K562 (cell line): ENCODE data around the gene NFATC1. TPM values are rescaled to one million over a fixed set of nuclear protein-coding genes. Genes with fewer than 3 reads are reported as not detected.
A peak's percentile ranks its signal among the peaks of the same experiment; 100 is the strongest.

Experiments used
- ATAC-seq: fragments of 200-7000 bp; cut with Tn5 transposase; 3 replicates; pipeline ENCODE4 v1.9.1; 2020; ENCODE audit warnings: moderate library complexity
- BruUV-seq: library from RNA; stranded (reverse); fragments of 400-500 nt; replicated peaks from 2 replicates; lab custom pipeline; 2021; lab: Mats Ljungman, UMichigan
- CTCF ChIA-PET: fragments of 300-600 bp; formaldehyde crosslinking; extraction: SDS; loops from one replicate; lab custom pipeline; 2021; ENCODE audit warnings: low intra/inter-chr PET ratio; lab: Yijun Ruan, JAX
- POLR2A ChIA-PET: fragments of 300-600, 350-650 bp; sonication (Branson Sonifier 250); formaldehyde crosslinking; extraction: SDS; loops from one replicate; lab custom pipeline; 2021; ENCODE audit warnings: antibody characterized with exemption, inconsistent platforms; lab: Yijun Ruan, JAX
- DNase-seq, 4 experiments: peaks; one replicate each; pipeline versions ENCODE4 v3.0.0 to v3.0.0-alpha.2; 2011 to 2018; ENCODE audit warnings: low spot score in 3 of 4, mixed read lengths in 3 of 4; ENCODE audit errors: extremely low read depth in 1 of 4
- FAIRE-seq: peaks from 2 replicates; lab custom pipeline; 2011; peaks lifted over from hg19 to GRCh38; lab: Jason Lieb, UNC
- H2AFZ ChIP-seq: 2 replicates; pipeline ENCODE4 v1.6.0; 2011; ENCODE audit warnings: low read depth, low read length, control low read depth, inconsistent platforms
- H3K27ac ChIP-seq: fragments of 200-600 bp; 3 replicates; pipeline ENCODE4 v1.8.0; 2011; ENCODE audit warnings: low read depth, mild to moderate bottlenecking, control low read depth, inconsistent platforms, low read length, moderate library complexity, mixed read lengths; ENCODE audit errors: extremely low read depth
- H3K27me3 ChIP-seq, 2 experiments: fragments of 300-600 bp in 1 of 2; 2 replicates in 1 of 2; 3 replicates in 1 of 2; pipeline versions ENCODE4 v1.6.0 to v1.8.0; 2011; ENCODE audit warnings: inconsistent platforms in 2 of 2, low read length in 2 of 2, mild to moderate bottlenecking in 1 of 2, mixed read lengths in 1 of 2, moderate library complexity in 1 of 2; ENCODE audit not compliant: control insufficient read depth in 2 of 2, insufficient read depth in 2 of 2
- H3K36me3 ChIP-seq: fragments of 300-600 bp; 3 replicates; pipeline ENCODE4 v1.8.0; 2011; ENCODE audit warnings: mild to moderate bottlenecking, low read length, inconsistent platforms; ENCODE audit not compliant: control insufficient read depth, insufficient read depth
- H3K4me1 ChIP-seq, 2 experiments: fragments of 200-600 bp in 1 of 2; replicated peaks in 1 of 2; 2 replicates in 1 of 2; 3 replicates in 1 of 2; pipeline versions ENCODE4 v1.5.1 to v1.8.0; 2011; ENCODE audit warnings: inconsistent platforms in 2 of 2, low read length in 2 of 2, mild to moderate bottlenecking in 1 of 2, mixed read lengths in 1 of 2, moderate library complexity in 1 of 2; ENCODE audit not compliant: control insufficient read depth in 2 of 2, insufficient read depth in 2 of 2
- H3K4me2 ChIP-seq: 2 replicates; pipeline ENCODE4 v1.6.1; 2011; ENCODE audit warnings: low read length, control low read depth, inconsistent platforms, mixed read lengths; ENCODE audit not compliant: insufficient read depth
- H3K4me3 ChIP-seq: fragments of 200-600 bp; sonication (generic), shearing (Covaris generic); 2 replicates; pipeline ENCODE4 v1.5.1; 2016; ENCODE audit warnings: control low read depth, inconsistent platforms
- H3K79me2 ChIP-seq: fragments of 200-600 bp; 3 replicates; pipeline ENCODE4 v1.8.0; 2011; ENCODE audit warnings: low read length, inconsistent platforms; ENCODE audit not compliant: control insufficient read depth, insufficient read depth
- H3K9ac ChIP-seq, 2 experiments: 2 replicates each; pipeline versions ENCODE4 v1.6.0 to v1.6.1; 2011; ENCODE audit warnings: low read depth in 2 of 2, low read length in 2 of 2, control low read depth in 1 of 2, inconsistent platforms in 1 of 2, mild to moderate bottlenecking in 1 of 2, mixed read lengths in 1 of 2; ENCODE audit not compliant: insufficient read depth in 1 of 2
- H3K9me1 ChIP-seq: one replicate; pipeline ENCODE4 v1.6.0; 2011; ENCODE audit warnings: inconsistent platforms, mild to moderate bottlenecking, low read length, moderate library complexity; ENCODE audit not compliant: control insufficient read depth, insufficient read depth
- H3K9me3 ChIP-seq: replicated peaks from 2 replicates; pipeline ENCODE4 v1.5.1; 2011; ENCODE audit warnings: low read depth, low read length, inconsistent platforms; ENCODE audit not compliant: control insufficient read depth, insufficient read depth
- H4K20me1 ChIP-seq: replicated peaks from 2 replicates; pipeline ENCODE4 v1.6.1; 2011; ENCODE audit warnings: low read length, inconsistent platforms, mixed read lengths; ENCODE audit not compliant: control insufficient read depth, insufficient read depth
- CCNT2 ChIP-seq: IDR thresholded peaks from 2 replicates; pipeline ENCODE4 v1.6.1; 2011; ENCODE audit warnings: borderline replicate concordance, low read depth, mild to moderate bottlenecking, moderate library complexity, mixed read lengths, low read length; ENCODE audit not compliant: insufficient read length; ENCODE audit errors: extremely low read depth
- HDAC1 ChIP-seq, 2 experiments: fragments of 450-650 bp; IDR thresholded peaks; 2 replicates each; pipeline ENCODE4 v1.6.1; 2016 to 2017; ENCODE audit warnings: inconsistent platforms in 1 of 2, mild to moderate bottlenecking in 1 of 2, moderate library complexity in 1 of 2
- KLF1 ChIP-seq: fragments of 450-650 bp; IDR thresholded peaks from 2 replicates; pipeline ENCODE4 v1.6.1; 2016; ENCODE audit warnings: missing genetic modification characterization, missing compliant biosample characterization
- POLR2G ChIP-seq: fragments of 200-400 bp; formaldehyde crosslinking; IDR thresholded peaks from 2 replicates; pipeline ENCODE4 v1.6.1; 2017; ENCODE audit warnings: low read depth, mild to moderate bottlenecking, antibody characterized with exemption, low read length, moderate library complexity
- RBBP5 ChIP-seq: fragments of 200-600 bp; sonication (generic); IDR thresholded peaks from 2 replicates; pipeline ENCODE4 v1.6.1; 2012; ENCODE audit warnings: borderline replicate concordance, mild to moderate bottlenecking, low read length, control low read depth, inconsistent platforms; ENCODE audit not compliant: insufficient read depth, poor library complexity, severe bottlenecking
- ZBTB7A ChIP-seq: IDR thresholded peaks from 2 replicates; pipeline ENCODE4 v1.6.1; 2011; ENCODE audit warnings: low read depth, mild to moderate bottlenecking, low read length, moderate library complexity, borderline replicate concordance; ENCODE audit not compliant: control insufficient read depth
- ZC3H11A ChIP-seq: IDR thresholded peaks from 2 replicates; pipeline ENCODE4 v1.6.1; 2012; ENCODE audit warnings: low read depth, low read length, improper control_type of control experiment
- ZKSCAN8 ChIP-seq: fragments of 200-800 bp; sonication (Bioruptor generic); IDR thresholded peaks from 2 replicates; pipeline ENCODE4 v1.6.1; 2016; ENCODE audit warnings: missing genetic modification characterization, missing compliant biosample characterization
- ZNF695 ChIP-seq: fragments of 450-650 bp; formaldehyde crosslinking; IDR thresholded peaks from 2 replicates; pipeline ENCODE4 v1.4.0; 2020; ENCODE audit warnings: mild to moderate bottlenecking, moderate library complexity
- ZNF79 ChIP-seq: fragments of 250-450 bp; sonication (Bioruptor Pico); IDR thresholded peaks from 2 replicates; pipeline ENCODE4 v1.4.0; 2020; ENCODE audit warnings: low read depth, mild to moderate bottlenecking, moderate library complexity
- WGBS: fragments of 100-300 bp; shearing (Covaris generic); methylation state at CpG from one replicate; pipeline ENCODE4 v1.1.6; 2016; ENCODE audit warnings: low coverage, mixed read lengths; ENCODE audit not compliant: insufficient coverage; ENCODE audit errors: missing lambda C conversion rate; 5-methylcytosine and 5-hydroxymethylcytosine counted together
- in situ Hi-C: fragments of 300-500 bp; cut with MboI; formaldehyde crosslinking; loops from 4 replicates; pipeline ENCODE4 v1.15.0; 2018; ENCODE audit warnings: inconsistent platforms, mixed read lengths
- intact Hi-C: fragments of 100-400 bp; cut with micrococcal nuclease; formaldehyde crosslinking; loops from 2 replicates; pipeline ENCODE4 v1.14.2; 2022
- polyA plus RNA-seq, 8 experiments: library from polyadenylated mRNA; depleted of rRNA in 4 of 8; stranded (reverse) in 5 of 8; unstranded in 3 of 8; fragments of >200 nt; fragmentation: Nextera tagmentation in 2 of 8; fragmentation: Illumina TruSeq in 1 of 8; extraction: Ambion mirVana in 2 of 8; extraction: Trizol in 1 of 8; gene quantifications; 2 replicates each; pipeline versions ENCODE4 v1.2.1 to v1.2.3, GENCODE V29; 2011 to 2014; ENCODE audit warnings: inconsistent platforms in 1 of 8, missing spikeins in 1 of 8
- total RNA-seq, 7 experiments: library from RNA; depleted of rRNA in 6 of 7; stranded (reverse); fragments of >200 nt in 6 of 7; fragmentation: Illumina TruSeq in 2 of 7; extraction: Trizol in 2 of 7; gene quantifications; 2 replicates each; pipeline versions ENCODE4 v1.2.1 to v1.2.3, GENCODE V29; 2011 to 2021; ENCODE audit warnings: low replicate concordance in 1 of 7
- TF ChIP-seq, protein P1 (sequence below): sonication (generic); formaldehyde crosslinking; IDR thresholded peaks from 2 replicates; pipeline ENCODE4 v1.8.0; 2023; ENCODE audit warnings: mild to moderate bottlenecking, missing genetic modification reagents
- TF ChIP-seq, protein P2 (sequence below), 2 experiments: fragments of 250-450 bp in 1 of 2; fragments of 450-650 bp in 1 of 2; sonication (Bioruptor Pico) in 1 of 2; IDR thresholded peaks; 2 replicates each; pipeline versions ENCODE4 v1.6.1 to v1.8.0; 2016 to 2021; ENCODE audit warnings: mild to moderate bottlenecking in 2 of 2, moderate library complexity in 2 of 2, missing compliant biosample characterization in 1 of 2, missing genetic modification characterization in 1 of 2

NFATC1 gene
- total and polyA plus RNA-seq, 9 of the 15 experiments (the other 6 are each of a cell fraction or from before 2014, with no cell fraction given), result 1.1 to 16.4 (median 2.5) TPM

DNA sequence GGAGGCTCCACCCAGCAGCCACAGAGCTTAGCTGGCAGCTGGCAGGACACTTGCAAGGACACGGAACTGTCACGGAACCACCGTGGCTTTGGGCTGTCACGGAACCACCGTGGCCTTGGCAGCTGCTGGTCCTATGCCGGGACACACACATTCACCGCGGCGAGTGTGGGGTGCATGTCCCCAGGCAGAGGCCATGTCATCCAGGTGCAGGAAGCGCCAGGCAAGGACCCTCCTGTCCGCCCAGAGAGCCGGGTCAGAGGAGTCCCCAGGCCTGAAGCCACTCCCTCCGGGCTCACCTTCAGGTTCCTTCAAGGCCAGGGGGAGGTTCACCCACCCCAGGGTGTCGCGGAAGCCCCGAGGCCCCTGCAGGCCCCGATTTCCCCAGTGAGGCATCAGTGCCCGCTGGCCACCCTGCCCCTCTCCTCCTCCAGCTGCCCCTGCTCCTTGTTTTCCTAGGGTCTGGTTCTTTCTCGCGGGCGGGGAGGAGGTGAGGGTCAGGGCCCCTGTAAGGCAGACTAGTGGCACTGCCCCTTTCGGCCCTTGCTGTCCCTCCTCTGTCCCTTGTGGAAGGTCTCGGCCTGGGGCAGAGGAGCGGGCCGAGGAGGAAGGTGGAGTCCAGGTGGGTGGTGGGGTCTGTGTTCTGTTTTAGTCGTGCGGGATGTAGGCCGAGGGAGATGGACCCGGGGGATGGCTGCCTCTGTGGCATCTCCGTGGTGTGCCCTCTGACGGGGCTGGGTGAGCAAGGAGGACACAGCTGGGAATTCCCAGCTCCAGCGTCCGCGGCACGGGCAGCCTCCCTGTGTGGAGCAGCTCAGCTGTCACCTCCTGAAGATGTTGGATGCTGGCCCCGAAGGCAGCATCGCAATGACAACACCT, 60.6 kb downstream of the NFATC1 start:
- Histone ChIP-seq H3K9ac (no peak overlapping the region), H3K27me3 (no peaks in the 10 kb centered on the region), H3K4me2 (no peak overlapping the region), H3K9me3 (no peaks in the 10 kb centered on the region), H3K27ac (no peak overlapping the region), H4K20me1 (no peaks in the 10 kb centered on the region; the same call in 1 of the 2 replicates), H3K4me1 (peaks cover 0 to 26% of the 10 kb centered on the region in 2 experiments; a peak in 2 of 5 replicates), H2AFZ (no peak overlapping the region), H3K4me3 (no peak overlapping the region), H3K36me3 (peaks cover 12% of the 10 kb centered on the region; the same call in 1 of the 3 replicates)
- intact Hi-C loops, result no loop called here
- no peak for DNase-seq
- WGBS, result 96% methylated on average over 15 of the region's 37 CpGs
- in situ Hi-C loops, result no loop called here
- FAIRE-seq, result no peak
- BruUV-seq, result no TSS peak
- POLR2A ChIA-PET, result no interaction called here
- no peak for TF ChIP-seq KLF1 (tag)
- 0 out of 2 replicates have a peak, but pooled peaks have one; percentile 34 for TF ChIP-seq POLR2G
- TF ChIP-seq, all 486 proteins: peak for 1
- Histone ChIP-seq H3K79me2 (no peaks in the 10 kb centered on the region), H3K9me1 (no peaks in the 10 kb centered on the region)
- CTCF ChIA-PET, result no interaction called here
- ATAC-seq, result no peak

DNA sequence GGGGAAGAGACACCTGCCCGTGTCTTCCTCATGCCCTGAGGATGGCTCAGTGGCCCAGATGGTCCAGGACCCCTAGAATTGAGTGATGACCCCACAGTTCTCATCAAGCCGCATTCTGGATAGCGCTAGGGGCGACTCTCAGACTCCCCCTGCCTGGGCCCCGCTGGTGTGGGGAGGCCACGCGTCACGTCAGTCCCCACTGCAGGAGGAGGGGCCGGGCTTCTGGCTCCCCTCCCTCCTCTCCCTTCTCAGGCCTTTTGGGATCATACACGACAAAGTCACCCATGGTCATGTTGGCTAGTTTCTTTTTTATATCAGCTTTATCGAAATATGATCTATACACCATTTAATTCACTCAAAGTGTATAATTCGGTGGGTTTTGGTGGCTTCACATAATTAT, 61.5 kb downstream of the NFATC1 start:
- Histone ChIP-seq H3K36me3 (0 out of 3 replicates have a peak, but pooled peaks cover 8% of the 10 kb centered on the region), H3K9ac (no peak overlapping the region), H3K4me3 (no peak overlapping the region), H2AFZ (no peak overlapping the region), H3K9me1 (no peaks in the 10 kb centered on the region), H3K9me3 (no peaks in the 10 kb centered on the region), H4K20me1 (no peaks in the 10 kb centered on the region; the same call in 1 of the 2 replicates), H3K27me3 (no peaks in the 10 kb centered on the region), H3K79me2 (no peaks in the 10 kb centered on the region), H3K4me2 (no peak overlapping the region), H3K4me1 (peaks cover 0 to 26% of the 10 kb centered on the region in 2 experiments; a peak in 2 of 5 replicates), H3K27ac (no peak overlapping the region)
- FAIRE-seq (no peak), ATAC-seq (no peak), DNase-seq (no peak)
- 81% methylated on average over 3 of the region's 12 CpGs for WGBS
- POLR2A ChIA-PET, result no interaction called here
- intact Hi-C loops (no loop called here), in situ Hi-C loops (no loop called here)
- BruUV-seq, result no TSS peak
- CTCF ChIA-PET, result no interaction called here
- TF ChIP-seq HDAC1 (IDR thresholded peaks at IDR 0.05), result no peak
- TF ChIP-seq ZNF79 (CRISPR knock-in tag), result no peak
- no peak for TF ChIP-seq ZBTB7A
- TF ChIP-seq, protein P1, sequence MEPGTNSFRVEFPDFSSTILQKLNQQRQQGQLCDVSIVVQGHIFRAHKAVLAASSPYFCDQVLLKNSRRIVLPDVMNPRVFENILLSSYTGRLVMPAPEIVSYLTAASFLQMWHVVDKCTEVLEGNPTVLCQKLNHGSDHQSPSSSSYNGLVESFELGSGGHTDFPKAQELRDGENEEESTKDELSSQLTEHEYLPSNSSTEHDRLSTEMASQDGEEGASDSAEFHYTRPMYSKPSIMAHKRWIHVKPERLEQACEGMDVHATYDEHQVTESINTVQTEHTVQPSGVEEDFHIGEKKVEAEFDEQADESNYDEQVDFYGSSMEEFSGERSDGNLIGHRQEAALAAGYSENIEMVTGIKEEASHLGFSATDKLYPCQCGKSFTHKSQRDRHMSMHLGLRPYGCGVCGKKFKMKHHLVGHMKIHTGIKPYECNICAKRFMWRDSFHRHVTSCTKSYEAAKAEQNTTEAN (CRISPR knock-in tag), result no peak
- TF ChIP-seq, protein P2, sequence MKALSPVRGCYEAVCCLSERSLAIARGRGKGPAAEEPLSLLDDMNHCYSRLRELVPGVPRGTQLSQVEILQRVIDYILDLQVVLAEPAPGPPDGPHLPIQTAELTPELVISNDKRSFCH (CRISPR knock-in tag; IDR thresholded peaks at IDR 0.05), result no peak
- TF ChIP-seq, protein P2 (tag; IDR thresholded peaks at IDR 0.05), result no peak
- no peak for TF ChIP-seq CCNT2
- no peak for TF ChIP-seq ZKSCAN8 (CRISPR knock-in tag)
- no peak for TF ChIP-seq RBBP5
- no peak for TF ChIP-seq ZNF695
- TF ChIP-seq ZC3H11A, result no peak
